HG02852 (cell line): Measurements from ENCODE around the gene UBA1.
A peak's percentile ranks its signal among the peaks of the same experiment; 100 is the strongest.

Experiments
- ATAC-seq: cut with Tn5 transposase; IDR thresholded peaks from one replicate; pipeline ENCODE4 v1.9.1; 2021; ENCODE audit warnings: mild to moderate bottlenecking, moderate library complexity; ENCODE audit not compliant: unreplicated experiment

UBA1 gene

DNA sequence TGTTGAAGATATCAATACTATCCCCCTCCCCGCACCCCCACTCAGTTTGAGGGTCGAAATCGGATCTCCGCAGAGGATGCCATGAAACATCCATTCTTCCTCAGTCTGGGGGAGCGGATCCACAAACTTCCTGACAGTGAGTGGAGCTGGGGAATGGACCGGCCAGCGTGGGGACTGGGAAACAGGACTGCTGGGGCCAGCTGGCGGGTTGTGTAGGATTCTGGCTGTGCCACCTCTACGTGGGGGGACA, 33.6 kb downstream of the UBA1 start:
- no peak for ATAC-seq

DNA sequence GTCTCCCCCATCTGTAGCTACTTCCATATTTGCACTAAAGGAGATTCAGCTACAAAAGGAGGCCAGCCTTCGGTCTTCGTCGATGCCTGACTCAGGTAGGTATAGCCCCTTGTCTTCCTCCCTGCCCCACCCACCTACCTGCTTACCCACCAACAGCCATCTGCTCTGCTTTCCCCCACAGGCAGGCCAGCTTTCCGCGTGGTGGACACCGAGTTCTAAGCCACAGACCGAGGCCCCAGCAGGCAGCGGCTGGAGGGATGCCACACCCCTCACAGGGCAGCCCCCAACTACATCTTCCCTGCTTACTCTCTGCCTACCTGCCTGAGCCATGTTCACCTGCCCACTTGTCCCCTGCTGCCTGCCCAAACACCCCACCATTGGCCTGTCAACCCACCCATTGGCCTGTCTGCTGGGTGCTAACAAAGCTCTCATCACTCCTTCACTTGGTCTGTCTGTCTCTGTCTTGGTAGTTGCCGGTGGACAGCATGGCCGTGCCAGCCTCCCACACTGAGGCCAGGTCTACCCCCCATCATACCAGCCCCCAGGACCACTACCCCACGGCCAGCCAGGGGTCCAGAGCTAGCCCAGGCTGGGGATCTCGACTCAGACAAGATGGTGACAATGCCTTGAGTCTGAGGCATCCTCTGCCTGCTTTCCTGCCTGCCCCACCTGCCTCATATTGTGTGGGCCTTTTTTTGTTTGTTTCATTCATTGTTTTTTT, 35.1 kb downstream of the UBA1 start:
- ATAC-seq = no peak

DNA sequence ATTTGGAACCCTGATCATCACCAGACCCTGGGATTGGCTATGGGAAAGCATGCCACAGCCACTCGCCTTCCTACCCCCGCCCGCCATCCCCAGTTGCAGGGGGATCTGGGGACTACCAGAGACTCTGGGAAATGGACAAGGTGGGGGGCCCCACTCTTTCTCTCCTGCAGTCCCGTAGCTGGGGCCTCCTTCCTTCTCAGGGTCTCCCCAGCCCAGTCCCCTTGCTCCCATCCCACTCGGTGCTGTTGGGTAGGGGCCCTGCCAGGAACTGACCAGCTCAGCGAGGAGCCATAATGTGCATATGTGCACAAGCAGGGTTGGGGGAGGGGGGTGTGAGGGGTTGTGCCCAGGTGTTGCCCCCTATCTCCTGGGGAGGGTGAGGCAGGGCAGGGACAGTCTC, 35.8 kb downstream of the UBA1 start:
- ATAC-seq = no peak

DNA sequence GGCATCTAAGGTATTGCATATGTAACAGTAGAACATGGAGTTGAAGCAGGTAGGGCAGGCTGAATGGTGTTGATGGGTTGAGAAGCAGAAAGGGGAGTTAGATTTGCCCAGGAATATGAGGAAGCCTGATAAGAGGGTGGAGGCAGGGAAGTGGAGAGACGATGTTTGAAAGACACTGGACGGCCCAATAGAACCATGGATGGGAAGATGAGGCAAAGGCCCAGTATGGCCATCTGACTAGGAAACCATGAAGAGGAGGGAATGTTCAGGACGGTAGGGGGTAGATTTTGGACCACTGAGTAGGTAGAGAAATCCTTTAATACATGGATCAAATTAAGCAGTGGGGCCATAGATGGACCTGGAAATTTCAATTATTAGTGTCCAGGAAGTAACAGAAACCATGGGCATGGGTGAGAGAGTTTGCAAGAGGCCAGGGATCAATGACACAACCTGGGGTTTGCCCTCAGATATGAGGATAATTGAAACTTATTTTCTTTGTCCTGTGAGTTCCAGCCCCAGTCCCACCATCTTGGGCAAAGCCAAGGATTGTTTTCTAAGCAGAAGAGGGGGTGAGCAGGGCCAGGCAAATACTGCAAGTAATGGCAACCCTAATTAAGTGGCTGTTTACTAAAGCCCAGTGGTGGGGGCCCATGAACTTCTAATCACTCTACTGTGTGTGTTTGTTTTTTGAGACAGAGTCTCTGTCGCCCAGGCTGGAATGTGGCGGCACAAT, 36.7 kb downstream of the UBA1 start:
- ATAC-seq = no peak

DNA sequence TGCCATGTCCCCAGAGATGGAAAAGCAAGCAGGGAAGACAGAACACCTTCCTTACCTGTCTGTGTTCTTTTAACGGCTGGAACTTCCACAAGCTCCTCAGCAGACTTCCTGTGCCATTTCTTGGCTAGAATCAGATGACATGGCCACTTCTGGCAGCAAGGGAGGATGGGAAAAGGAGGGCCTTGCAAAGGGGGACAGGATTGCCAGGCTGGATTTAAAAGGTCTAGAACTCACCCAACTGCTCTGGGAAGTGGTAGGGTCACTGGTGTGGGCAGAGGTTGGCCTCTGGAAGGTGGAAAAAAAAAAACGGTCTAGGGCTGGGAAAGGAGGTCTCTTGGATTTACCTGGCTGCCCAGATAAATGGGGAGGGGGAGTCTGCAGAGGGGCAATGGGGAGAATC, 37.5 kb downstream of the UBA1 start:
- ATAC-seq = no peak

DNA sequence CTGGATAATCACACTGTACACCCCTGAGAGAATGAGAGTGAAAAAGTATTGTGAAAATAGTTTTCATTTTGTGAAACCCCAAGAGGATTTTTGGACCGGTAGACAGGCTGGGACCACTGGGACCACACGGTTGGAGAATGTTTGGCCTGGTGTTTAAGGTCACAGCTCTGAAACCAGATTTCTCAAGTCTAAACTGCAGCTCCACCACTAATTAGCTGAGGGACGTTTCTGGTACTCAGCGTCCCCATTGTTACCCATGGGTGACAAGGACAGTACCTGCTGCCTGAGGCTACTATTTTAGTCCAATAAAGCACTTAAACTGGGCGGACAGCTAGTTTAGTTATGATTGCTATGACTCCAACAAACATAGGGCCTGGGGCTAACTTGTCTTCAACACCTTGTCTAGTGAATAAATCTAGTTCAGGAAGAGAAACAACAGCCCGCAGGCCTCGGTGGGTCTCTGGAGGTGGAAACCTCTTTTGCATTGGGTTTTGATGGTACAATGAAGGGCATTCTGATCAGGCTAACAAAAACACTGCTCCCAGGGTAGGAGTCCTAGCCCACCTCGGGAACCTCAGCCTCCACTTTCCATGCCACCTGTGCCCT, 38.7 kb downstream of the UBA1 start:
- ATAC-seq = no peak

DNA sequence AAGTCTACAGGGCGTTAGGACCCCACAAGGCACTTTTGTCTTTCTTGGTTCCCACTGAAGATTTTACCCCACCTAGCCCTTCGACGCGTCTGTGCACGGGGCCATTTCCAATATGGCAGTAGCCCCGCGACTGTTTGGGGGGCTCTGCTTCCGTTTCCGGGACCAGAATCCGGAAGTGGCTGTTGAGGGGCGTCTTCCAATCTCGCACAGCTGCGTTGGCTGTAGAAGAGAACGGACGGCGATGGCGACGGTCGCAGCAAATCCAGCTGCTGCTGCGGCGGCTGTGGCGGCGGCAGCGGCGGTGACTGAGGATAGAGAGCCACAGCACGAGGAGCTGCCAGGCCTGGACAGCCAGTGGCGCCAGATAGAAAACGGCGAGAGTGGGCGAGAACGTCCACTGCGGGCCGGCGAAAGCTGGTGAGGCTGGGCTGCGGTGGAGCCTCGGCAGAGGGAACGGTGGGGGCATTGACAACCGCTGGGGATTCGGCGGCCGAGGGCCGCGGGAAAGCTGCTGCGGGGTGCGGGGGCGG, 39.2 kb downstream of the UBA1 start, which contains the start of gene USP11:
Gene USP11 (plus strand): TSS at position 207 of the 530 bp plus-strand sequence. CDS start 35 bp downstream, at position 242.
- ATAC-seq = peak; percentile 18

DNA sequence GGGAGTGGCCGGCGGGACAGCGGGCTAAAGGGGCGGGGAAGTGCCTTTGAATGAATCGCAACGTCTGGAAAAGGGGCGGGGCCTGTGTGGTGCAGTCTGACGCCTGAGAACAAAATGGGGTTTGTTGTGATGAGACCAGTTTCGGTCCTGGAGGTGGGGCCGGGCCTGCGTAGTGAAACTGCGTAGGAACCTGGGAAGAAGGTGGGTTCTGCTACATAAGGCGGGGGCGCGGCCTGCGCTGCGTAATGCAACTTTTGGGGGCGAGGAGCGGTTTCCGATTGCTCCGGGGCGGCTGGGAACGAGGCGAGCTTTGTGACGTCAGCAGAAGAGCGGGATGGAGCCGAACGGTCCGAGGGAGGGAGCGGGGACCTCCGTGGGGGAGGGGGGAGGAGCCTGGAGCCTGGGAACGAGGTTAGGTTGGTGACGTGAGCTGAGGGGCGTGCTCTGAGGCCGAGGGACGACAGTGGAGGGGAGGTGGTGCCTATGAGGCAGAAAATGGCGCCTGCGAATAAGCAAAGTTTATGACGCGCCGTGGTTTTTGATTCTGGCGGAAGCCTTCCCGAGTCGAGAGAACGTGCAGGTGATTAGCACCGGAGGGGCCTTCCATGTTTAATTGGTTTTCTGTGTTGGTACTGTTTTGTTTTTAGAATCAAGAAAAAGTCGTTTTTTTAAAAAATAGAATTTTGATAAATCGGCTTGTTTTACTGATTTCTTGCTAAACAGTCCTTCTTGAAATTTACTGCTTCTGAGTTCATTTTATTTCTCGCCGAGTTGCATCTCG, 39.9 kb downstream of the UBA1 start:
- peak; percentile 84 for ATAC-seq

DNA sequence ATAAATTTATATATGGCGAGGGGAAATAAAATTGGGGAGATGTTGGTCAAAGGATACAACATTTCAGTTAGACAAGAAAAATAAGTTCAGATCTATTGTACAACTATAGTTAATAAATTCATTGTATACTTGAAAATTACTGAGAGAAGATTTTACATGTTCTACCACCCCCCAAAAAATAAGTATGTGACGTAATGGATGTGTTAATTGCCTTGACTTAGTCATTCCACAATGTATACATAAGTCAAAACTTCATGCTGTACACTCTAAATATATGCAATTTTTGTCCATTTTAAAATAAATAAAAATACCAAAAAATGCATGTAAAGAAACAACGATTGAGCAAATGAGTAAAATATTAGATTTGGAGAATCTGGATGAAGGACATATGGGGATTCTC, 41.0 kb downstream of the UBA1 start:
- ATAC-seq = no peak

DNA sequence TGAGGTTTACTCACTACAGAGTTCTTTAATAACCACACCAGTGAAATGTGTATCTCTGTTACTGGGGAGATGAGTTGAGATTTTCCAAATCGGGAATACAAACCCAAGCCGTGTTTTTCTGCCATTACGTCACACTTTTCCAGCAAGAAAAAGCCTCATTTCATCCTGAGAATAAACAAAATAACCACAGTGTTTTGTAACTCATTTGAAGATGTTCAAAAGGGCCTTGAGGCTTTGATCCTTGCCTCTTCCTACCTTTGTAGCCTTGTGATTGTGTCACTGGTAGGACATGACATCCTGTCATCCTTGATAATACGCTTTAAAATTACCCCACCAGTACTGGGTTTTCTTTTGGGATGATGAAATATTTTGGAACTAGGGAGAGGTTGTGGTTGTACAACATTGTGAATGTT, 42.1 kb downstream of the UBA1 start:
- ATAC-seq = no peak

DNA sequence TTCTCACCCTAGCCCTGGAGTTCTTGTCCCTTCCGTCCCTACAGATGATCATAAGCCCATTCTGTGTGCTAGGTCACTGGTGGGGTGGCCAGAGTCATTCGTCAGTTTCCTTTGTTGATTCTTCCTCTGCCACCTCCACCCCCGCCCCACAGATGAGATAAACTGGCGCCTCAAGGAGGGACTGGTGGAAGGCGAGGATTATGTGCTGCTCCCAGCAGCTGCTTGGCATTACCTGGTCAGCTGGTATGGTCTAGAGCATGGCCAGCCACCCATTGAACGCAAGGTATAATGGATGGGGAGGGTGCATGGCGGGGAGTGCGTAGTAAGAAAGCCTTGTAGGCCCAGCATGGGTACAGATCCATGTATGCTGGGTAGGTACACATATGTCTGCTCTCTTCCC, 45.6 kb downstream of the UBA1 start:
- no peak for ATAC-seq

DNA sequence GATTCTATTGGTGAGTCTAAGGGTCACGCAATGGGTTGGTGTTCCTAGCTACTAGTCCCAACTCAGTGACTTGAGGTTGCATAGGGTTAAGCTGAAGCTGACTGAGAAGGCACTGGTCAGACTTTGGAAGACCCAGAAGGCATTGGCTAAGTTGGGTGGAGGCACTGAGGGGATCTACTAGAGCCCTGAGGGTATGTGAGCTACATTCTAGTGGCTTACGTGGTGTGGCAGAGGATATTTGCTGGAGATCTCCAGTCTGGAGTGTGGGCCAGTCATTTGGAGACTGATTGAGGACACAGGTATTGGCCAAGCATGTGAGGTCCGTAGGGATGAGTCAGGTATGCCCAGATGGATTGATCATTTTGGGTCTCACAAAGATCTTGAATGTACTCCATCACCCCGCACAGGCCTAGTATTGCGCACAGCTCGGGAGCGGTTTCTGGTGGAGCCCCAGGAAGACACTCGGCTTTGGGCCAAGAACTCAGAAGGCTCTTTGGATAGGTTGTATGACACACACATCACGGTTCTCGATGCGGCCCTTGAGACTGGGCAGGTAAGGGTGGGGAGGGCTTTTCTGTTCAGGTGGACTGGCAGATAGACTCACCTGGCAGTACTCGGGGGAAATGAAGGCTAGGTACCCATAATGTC, 46.4 kb downstream of the UBA1 start:
- no peak for ATAC-seq

DNA sequence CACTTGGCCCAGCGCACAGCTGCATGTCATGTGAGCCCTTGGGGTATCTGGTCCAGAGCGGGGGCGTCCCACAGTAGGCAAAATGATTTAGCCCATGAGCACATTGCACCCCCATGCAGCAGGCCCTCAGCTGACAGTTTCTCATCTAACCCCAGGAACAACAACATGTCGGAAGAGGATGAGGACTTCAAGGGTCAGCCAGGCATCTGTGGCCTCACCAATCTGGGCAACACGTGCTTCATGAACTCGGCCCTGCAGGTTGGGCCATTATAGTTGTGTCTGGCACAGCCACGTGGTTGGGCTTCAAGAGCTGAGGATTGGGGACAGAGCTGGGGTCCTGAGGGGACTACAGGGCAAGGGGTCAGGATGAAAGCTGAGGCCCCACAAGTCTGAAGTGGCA, 47.0 kb downstream of the UBA1 start:
- no peak for ATAC-seq

DNA sequence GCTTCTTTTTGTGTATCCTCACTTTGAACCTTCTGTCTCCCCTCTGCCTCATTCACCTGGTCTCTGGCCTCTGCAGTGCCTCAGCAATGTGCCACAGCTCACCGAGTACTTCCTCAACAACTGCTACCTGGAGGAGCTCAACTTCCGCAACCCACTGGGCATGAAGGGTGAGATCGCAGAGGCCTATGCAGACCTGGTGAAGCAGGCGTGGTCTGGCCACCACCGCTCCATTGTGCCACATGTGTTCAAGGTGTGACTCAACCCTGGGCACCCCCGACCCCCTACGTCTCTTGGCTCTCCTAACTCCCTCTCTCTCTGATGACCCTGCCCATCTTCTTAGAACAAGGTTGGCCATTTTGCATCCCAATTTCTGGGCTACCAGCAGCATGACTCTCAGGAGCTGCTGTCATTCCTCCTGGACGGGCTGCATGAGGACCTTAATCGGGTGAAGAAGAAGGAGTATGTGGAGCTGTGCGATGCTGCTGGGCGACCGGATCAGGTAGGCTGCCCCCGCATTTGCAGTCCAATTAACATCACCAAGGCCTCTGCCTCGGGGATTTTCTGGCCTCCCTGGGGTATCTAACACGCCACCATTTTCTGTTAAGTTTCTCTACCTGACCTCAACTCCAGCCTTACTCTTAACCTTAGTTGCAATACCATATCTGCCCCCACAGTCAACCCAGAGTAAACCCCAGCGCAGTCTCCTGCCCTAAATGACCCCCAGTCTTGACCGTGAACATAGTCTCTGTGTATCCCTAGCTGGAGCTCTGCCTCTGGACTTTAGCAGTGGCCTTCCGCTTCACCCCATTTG, 47.8 kb downstream of the UBA1 start:
- ATAC-seq = no peak

DNA sequence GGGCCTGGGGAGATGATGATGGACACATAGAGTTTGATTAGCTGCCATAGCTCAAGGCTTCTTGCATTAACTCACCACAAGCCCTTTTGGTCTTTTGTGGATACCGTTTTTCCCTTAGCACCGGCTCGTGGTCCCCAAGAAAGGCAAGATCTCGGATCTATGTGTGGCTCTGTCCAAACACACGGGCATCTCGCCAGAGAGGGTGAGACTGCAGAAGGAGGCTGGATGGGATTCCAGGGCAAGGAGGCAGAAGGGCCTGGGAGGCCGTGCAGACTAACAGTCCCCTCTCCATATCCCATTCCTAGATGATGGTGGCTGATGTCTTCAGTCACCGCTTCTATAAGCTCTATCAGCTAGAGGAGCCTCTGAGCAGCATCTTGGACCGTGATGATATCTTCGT, 48.7 kb downstream of the UBA1 start:
- ATAC-seq = no peak

DNA sequence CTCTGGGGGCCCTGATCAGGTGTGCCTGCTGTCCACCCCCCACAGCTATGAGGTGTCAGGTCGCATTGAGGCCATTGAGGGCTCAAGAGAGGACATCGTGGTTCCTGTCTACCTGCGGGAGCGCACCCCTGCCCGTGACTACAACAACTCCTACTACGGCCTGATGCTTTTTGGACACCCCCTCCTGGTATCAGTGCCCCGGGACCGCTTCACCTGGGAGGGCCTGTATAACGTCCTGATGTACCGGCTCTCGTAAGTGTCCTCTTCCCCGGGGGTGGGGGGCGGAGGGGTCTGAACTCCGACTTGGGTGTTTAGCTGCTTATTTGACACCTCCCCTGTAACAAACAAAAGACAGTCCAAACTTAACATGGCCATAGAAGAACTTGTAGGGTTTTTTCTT, 49.7 kb downstream of the UBA1 start:
- ATAC-seq = no peak

DNA sequence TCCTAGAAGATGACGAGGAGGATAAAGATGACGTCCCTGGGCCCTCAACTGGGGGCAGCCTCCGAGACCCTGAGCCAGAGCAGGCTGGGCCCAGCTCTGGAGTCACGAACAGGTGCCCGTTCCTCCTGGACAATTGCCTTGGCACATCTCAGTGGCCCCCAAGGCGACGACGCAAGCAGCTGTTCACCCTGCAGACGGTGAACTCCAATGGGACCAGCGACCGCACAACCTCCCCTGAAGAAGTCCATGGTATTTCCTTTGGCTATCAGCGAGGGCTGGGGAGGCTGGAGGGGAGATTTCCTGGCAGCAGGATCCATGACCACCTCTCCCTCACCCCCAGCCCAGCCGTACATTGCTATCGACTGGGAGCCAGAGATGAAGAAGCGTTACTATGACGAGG, 51.0 kb downstream of the UBA1 start:
- no peak for ATAC-seq

DNA sequence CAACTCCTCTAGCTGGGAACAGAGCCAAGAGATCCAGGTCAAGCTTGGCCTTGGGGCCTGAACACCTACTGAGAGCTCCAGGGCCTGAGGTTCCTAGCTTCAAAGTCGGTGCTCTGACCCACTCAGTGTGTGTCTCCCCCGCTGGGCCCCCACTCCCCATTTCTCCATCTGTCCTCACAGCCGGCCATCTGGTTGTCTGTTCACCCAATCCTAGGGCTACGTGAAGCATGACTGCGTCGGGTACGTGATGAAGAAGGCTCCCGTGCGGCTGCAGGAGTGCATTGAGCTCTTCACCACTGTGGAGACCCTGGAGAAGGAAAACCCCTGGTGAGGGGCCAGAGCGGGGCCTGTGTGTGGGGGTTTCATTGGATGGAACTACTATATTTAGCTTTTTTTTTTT, 51.5 kb downstream of the UBA1 start:
- no peak for ATAC-seq

DNA sequence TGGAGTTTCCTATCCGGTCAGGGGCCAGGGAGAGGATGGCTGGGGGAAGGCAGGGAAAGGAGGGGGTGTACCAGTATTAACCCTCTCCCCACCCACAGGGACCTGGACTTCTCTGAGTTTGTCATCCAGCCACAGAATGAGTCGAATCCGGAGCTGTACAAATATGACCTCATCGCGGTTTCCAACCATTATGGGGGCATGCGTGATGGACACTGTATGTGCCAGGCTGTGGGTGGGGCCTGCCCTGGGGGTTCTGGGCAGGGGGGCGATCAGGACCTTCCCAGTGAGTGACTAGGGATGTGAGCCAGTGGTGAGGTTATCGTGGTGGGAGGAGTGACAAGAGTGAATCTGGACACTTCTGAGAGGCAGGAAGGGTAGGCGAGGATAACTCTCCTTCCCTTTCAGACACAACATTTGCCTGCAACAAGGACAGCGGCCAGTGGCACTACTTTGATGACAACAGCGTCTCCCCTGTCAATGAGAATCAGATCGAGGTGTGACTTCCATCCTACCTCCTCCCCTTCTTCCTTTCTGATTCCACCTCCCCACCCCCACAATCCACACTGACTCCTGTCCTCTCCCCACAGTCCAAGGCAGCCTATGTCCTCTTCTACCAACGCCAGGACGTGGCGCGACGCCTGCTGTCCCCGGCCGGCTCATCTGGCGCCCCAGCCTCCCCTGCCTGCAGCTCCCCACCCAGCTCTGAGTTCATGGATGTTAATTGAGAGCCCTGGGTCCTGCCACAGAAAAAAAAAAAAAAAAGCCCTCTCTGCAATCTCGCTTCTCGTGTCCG, 53.8 kb downstream of the UBA1 start:
- no peak for ATAC-seq
